ENCODE measurements around the gene KCNJ5.

Gene KCNJ5

DNA sequence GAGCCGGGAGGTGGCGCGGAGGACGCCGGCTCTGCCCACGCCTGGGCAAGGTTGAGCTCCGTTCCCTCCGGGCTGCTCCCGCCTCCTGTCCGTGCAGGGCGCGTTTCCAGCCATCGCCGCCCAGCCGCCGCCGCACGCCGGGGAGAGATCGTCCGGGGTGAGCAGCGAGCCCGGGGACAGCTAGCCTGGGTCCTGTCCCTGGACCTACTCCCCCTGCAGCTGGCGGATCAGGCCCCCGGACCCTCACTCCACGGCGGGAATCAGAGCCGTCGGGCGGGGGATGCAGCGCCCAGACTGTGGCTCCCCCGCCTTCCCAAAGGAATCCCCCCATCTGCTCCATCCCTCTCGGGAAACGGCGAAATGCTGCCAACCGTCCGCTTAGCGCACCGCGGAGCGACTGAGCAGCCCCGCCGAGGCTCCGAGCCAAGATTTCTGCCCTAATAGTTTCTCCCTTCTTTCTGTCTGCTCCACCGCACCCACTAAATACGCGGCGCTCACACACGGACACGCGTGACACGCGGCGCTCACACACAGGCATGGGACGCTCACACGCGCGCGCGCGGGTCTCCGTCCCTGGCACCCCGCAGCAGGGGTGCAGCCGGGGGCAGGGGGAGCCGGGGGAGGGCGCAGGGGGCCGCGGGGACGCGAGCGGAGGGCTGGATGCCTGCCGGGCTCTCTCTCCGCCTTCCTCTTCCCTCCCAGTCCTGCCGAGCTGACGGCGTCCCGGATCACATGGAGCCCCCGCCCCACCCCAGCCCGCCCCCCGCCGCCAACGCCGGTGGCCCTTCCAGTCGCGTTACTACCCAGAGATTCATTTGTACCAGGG is at the start of gene KCNJ5:
TSS of gene KCNJ5 (plus strand) at position 814 of the 826 bp plus-strand sequence. CDS start 19,918 bp downstream, outside the sequence.
- peak; percentile 57 for DNase-seq

DNA sequence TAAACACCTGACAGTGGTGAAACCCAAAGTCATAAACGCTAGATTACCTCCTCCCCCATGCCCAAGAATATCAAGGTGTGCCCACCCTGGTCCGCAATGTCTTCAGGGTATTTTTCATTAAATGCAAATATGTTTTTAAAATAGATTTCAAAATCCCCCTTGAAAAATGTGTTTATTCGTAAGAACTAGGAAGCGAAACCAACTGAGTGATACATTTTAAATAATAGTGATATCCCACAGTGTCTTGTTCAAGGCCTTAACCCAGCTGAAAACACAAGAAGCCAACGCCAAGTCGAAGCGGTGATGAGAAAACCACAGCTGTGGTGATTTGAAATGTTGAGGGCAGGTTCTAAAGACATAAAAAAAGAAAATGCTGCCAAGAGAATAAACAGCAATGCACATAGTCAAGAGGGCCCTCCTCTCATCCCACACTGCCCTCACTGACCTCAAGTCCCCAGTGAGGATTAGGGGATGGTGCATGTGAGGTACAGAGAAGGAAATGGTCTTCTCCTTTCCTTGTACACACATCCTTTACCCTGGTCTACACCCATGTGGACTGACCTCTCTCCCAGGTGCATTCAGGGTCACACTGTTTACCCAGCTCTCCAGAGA is 49.6 kb upstream of the KCNJ5 start:
- DNase-seq = peak; percentile 26

- DNase-seq = no peak
Measured at GRCh38 chr11:128843198-128843785, 47.9 kb upstream of the KCNJ5 start.

DNA sequence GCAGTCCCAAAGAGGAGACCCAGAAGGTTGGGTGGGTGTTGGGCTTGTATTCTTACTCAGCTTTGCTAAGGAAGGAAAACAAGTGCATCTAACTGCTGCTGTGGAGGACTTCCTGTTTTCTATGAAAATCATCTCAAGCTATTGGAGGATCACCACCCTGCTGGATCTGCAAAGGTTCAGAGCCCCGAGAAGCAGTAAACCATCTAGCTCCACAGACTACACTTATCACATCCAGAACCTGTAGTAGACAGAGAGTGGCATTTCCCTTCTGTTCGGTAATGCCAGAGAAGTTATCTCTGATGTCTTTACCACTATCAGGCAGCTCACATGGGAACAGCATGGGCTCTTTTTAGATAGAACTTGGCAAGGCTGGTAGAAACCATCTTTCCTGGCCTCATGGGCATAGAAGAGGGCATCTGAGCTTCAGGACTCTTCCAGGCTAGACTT is 45.8 kb upstream of the KCNJ5 start:
- DNase-seq = no peak

- no peak for DNase-seq
Measured at GRCh38 chr11:128846985-128847384, 44.2 kb upstream of the KCNJ5 start.

DNA sequence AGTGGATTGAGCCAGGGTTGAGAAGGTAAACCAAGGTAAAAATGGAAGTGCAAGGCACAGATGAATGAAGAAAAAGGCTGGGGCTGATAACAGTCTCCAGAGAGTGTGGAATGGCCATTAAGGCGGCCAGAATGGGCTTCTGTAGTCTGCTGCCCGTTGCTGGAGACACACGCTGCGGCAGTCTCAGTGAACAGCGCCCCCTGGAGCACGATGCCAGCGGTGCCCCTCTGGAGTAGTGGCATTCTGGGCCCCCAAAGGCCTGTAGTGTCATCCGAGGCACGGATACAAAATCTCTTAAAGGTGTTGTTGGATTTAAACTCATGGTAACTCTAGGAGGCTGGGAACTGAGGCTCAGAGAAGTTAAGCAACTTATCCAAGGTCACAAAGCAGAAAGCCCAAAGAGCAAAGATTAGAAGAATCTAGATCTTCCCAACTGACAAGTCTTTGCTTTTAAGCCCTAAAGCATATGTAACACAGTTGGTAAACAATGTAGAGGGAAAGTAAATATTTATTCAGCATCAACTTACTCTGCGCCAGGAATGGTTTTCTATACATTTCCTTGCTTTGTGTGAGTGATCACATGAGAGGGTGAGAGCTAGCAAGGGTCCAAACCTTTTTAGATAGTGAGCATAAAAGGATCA is 42.2 kb upstream of the KCNJ5 start:
- DNase-seq = peak; percentile 23

- DNase-seq = peak; percentile 46
Measured at GRCh38 chr11:128852327-128853023, 38.7 kb upstream of the KCNJ5 start.

DNA sequence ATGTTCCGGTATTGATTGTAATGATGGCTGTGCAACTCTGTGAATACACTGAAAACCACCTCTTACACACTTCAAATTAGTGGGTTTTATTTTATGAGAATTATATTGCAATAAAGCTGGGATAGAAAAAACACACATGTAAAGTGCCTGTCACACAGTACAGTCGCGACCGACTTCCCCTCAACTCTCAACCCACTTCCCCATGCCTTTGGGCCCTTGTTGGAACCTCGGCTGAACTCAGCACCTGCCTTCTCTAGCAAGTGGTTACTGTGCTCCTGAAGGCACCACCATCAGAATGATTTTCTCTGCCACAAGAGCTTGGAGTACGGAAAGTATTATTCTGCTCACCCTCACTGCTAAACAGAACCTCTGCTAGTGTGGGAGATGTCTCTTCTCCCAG is 37.6 kb upstream of the KCNJ5 start:
- no peak for DNase-seq

DNA sequence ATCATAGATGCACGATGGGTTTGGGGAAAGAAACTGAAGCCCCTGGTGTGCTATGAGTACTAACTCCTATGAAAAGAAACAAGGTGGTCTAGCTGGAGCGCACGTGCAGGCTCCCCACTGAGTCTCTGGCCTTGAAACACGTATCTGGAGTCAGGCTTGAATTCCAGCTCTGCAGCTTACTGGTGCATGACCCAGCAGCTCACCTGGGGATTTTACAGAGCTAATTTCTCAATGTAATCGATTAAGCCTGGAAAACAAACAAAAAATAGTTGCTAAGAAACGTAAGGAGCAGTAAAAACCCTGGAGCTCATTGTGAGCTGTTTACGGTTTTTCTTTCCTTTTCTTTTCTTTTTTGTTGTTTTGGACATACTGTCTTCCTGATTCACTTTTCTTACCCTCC is 36.3 kb upstream of the KCNJ5 start:
- no peak for DNase-seq

DNA sequence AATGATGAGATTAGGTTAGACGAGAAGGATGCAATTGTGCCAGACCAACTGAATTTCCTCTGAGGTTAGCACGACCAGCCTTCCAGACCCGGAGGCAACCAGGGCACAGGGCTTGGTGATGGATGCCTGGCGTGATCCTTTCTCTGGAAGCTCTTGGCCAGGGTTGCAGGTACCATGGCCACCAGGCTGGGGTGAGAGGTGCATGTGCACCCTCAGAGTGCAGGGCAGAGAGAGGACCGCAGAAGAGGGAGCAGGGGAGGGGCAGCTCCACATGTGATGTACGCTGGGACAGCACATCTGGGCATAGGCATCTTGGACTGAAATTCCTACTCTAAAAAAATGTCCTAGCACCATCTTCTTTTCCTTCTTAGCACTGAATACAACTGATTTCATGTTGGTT is 34.9 kb upstream of the KCNJ5 start:
- DNase-seq = no peak

DNA sequence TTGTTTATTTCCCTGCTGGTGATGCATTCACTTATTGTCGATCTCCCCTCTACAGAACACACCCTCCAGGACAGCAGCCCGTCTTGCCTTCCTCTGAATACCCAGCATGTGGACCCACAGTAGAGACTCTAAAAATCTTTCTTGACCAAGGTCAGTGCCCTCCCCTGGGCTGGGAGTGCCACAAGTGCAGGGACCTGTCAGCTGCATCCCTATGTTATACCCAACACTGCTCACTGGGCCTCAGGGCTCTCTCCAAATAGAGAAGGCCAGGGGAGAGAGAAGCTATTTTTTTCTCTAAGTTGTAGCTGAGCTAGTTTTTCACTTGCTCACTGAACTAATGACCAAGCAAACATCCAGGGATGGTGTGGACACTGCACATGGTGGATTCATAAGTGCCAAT is 33.8 kb upstream of the KCNJ5 start:
- no peak for DNase-seq

- peak; percentile 50 for DNase-seq
Measured at GRCh38 chr11:128859563-128860441, 31.4 kb upstream of the KCNJ5 start.

DNA sequence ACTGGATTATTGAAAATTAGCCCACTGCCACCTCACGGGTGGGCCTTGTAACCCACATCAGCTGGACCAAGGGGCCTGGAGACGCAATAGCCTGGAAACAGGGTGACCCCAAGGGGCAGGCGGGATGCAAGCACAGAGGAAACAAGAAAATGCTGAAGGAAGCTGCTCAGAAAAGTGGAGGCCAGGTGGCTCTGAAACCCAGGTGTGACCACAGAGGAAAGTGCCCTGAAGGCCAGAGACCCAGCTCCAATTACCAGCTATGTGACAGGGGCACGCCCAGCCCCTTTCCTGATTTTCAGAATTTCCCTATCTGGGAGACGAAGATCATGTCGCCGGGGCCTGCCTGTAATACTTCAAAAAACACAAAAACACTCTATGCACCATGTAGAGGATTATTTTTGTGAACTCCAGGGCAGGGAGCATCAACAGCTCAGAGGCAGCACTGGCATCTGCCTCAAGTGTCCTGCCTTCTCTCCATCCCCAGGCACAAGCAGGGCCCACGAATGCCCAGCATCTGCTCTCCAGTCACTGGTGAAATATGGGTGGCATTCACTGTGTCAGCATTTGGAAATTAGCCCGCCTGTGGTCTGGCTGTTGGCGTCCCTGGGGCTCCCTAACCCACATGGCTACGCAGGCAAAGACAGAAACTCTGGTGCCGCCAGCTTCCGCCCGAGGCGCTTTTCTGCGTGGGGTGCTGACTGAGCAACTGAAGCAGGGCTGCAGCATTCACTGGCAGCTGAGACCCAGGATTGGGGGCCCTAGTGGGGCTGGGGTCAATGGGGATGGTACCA is 30.4 kb upstream of the KCNJ5 start:
- DNase-seq = no peak

GRCh38 chr11:128862406-128862805 is 28.8 kb upstream of the KCNJ5 start:
- no peak for DNase-seq

DNA sequence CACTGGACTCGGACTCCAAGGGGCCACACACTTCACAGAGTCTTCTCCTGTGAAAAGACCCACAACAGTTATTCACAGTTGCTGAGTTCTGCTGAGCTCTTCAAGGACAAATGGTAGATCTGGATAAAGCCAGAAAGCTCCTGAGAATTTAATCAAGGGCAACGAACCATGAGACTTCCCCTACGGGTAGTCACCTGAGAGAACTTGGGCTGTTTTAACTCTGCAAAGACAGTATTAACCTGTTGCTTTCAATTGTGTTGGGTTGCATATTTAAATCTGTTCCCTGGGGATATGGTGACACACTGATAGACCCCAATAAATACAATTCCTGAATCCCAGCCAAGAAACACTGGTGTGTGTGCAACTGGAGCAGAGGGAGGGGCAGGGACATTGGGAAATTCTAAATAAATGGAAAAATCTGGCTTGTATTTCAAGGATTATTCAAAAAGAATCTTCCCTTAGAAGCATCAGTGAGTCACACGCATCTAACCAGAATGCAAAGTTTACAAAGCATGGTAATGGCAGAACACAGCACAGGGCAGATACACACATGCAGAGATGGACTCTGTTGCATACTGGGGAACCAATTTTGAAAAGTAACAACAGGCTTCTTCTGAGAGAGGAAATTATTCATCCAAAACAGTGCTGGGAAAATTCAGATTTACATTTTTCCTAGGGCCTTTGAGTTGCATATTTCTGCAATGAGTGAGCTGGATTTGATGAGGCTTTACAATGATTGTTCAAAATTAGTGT is 28.1 kb upstream of the KCNJ5 start:
- no peak for DNase-seq

- DNase-seq = no peak
Measured at GRCh38 chr11:128865490-128865889, 25.7 kb upstream of the KCNJ5 start.

DNA sequence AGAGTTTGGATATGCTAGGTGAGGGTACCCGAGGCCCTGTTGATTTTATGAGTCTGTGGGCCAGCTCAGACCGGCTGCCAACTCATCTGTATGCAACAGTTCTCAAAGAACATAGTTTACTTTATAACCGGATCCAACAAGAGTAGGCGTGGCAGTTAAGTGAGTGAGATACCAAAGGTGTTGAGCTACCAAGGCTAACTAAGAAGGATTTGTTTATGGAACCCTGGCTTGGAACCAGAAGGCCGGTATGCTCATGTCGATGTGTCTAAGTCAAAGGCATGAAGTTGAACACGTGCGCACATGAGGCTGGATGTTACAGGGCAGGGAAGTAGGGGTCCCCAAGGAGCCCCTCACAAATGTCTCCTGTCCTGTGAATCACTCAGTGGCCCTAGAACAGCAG is 23.9 kb upstream of the KCNJ5 start, which contains the start of gene KCNJ1:
TSS of gene KCNJ1 (minus strand) at position 20 of the 400 bp plus-strand sequence. CDS start 27,053 bp downstream, outside the sequence.
- no peak for DNase-seq

DNA sequence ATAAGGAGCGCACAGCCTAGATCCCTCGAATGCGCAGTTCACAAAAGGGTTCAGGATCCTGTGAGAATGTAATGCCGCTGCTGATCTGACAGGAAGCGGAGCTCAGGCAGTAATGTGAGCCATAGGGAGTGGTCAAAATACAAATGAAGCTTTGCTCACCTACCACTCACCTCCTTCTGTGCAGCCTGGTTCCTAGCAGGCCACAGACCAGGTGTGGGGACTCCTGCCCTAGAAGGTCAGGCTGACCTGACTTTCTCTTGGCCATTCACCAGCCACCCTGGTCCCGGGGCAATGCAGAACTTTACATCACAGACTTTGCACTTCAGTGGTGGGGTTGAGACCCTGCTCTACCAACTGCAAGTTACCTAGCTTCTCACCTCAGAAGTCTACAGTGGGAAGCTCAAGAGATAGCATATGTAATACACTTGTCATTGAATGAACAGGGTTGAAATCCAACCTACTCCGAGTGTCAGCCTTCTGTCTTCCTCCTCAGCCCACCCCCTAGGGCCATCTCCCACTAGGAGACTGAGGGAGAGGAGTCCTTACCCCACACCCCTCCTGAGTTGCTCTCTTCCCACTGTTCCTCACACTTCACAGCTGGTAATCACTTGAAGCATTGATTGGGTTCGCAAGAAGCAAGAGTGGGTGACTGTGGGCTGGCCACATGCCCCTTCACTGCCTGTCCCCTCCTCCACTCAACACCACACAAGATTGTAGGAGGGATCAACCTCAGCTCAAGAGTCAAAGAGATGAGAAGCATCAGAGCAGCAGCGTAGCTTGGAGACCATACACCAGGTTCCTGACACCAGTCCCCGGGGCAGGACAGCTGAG is 22.1 kb upstream of the KCNJ5 start:
- DNase-seq = no peak

- no peak for DNase-seq
Measured at GRCh38 chr11:128871168-128871610, 20.0 kb upstream of the KCNJ5 start.
